NCI-H345 (cell line): ENCODE results near the gene LIPI.
"Not testable (repeated sequence)": the region's sequence is repeated elsewhere in the genome, so short reads cannot be mapped to it uniquely, and the experiment has no call there.

Experiments used
- DNase-seq: peaks from one replicate; lab custom pipeline; 2025; lab: John Stamatoyannopoulos, UW

Gene LIPI

GRCh38 chr21:14072761-14073535 lies 137.8 kb downstream of the LIPI start:
- DNase-seq: no peak

- no peak for DNase-seq
Observed at GRCh38 chr21:14071902-14072734, 138.6 kb downstream of the LIPI start.

GRCh38 chr21:14070968-14071367 lies 139.8 kb downstream of the LIPI start:
- DNase-seq: no peak

GRCh38 chr21:14070049-14070893 lies 140.5 kb downstream of the LIPI start:
- no peak for DNase-seq

- DNase-seq: no peak
Observed at GRCh38 chr21:14064296-14064645, 146.5 kb downstream of the LIPI start.

- not testable (repeated sequence) for DNase-seq
Observed at GRCh38 chr21:14063620-14064295, 147.0 kb downstream of the LIPI start.

- not testable (repeated sequence) for DNase-seq
Observed at GRCh38 chr21:14062684-14063083, 148.1 kb downstream of the LIPI start.

GRCh38 chr21:14061820-14062219 lies 148.9 kb downstream of the LIPI start:
- not testable (repeated sequence) for DNase-seq

GRCh38 chr21:14058995-14059627 lies 151.6 kb downstream of the LIPI start:
- not testable (repeated sequence) for DNase-seq
